NCI-H446 (cell line): Measurements from ENCODE around the gene CBX6.

Experiments
- DNase-seq, 2 experiments: peaks; one replicate each; lab custom pipeline; 2025; lab: John Stamatoyannopoulos, UW

The CBX6 gene

GRCh38 chr22:38873469-38874411, 1.7 kb upstream of the CBX6 start:
- DNase-seq = no peak

- no peak for DNase-seq
These were observed 824 bp upstream of the CBX6 start for GRCh38 chr22:38872831-38873248.

- no peak for DNase-seq
These were observed 450 bp downstream of the CBX6 start for GRCh38 chr22:38871360-38872171.

- no peak for DNase-seq
These were observed 1.1 kb downstream of the CBX6 start for GRCh38 chr22:38870791-38871359.

- peak; percentile 85 to 89 for DNase-seq
These were observed 1.7 kb downstream of the CBX6 start for GRCh38 chr22:38870312-38870741.

GRCh38 chr22:38869663-38870062, 2.4 kb downstream of the CBX6 start:
- no peak for DNase-seq

- DNase-seq = peak; percentile 73 to 89
These were observed 3.1 kb downstream of the CBX6 start for GRCh38 chr22:38868886-38869381.

GRCh38 chr22:38868286-38868721, 3.7 kb downstream of the CBX6 start:
- DNase-seq = no peak

- DNase-seq = no peak
These were observed 4.3 kb downstream of the CBX6 start for GRCh38 chr22:38867471-38868285.

- DNase-seq = no peak
These were observed 4.9 kb downstream of the CBX6 start for GRCh38 chr22:38867124-38867455.

GRCh38 chr22:38866399-38867123, 5.5 kb downstream of the CBX6 start:
- DNase-seq = no peak

GRCh38 chr22:38866024-38866398, 6.0 kb downstream of the CBX6 start:
- DNase-seq = no peak

- no peak for DNase-seq
These were observed 6.6 kb downstream of the CBX6 start for GRCh38 chr22:38865201-38866023.

- DNase-seq = no peak
These were observed 7.4 kb downstream of the CBX6 start for GRCh38 chr22:38864361-38865191.

GRCh38 chr22:38863531-38864131, 8.4 kb downstream of the CBX6 start:
- DNase-seq = no peak

- DNase-seq = peak in 1 of 2 experiments; percentile 47
These were observed 9.4 kb downstream of the CBX6 start for GRCh38 chr22:38862375-38863329.

GRCh38 chr22:38861927-38862326, 10.1 kb downstream of the CBX6 start:
- DNase-seq = no peak
